Hepatic stellate cell (primary cell): Measurements from ENCODE around the gene PRKRIP1.
"Not testable (repeated sequence)": the region's sequence is repeated elsewhere in the genome, so short reads cannot be mapped to it uniquely, and the experiment has no call there.

ENCODE experiments used
- DNase-seq: peaks from one replicate; pipeline ENCODE4 v3.0.0; 2011; ENCODE audit warnings: low spot score

PRKRIP1 gene

DNA sequence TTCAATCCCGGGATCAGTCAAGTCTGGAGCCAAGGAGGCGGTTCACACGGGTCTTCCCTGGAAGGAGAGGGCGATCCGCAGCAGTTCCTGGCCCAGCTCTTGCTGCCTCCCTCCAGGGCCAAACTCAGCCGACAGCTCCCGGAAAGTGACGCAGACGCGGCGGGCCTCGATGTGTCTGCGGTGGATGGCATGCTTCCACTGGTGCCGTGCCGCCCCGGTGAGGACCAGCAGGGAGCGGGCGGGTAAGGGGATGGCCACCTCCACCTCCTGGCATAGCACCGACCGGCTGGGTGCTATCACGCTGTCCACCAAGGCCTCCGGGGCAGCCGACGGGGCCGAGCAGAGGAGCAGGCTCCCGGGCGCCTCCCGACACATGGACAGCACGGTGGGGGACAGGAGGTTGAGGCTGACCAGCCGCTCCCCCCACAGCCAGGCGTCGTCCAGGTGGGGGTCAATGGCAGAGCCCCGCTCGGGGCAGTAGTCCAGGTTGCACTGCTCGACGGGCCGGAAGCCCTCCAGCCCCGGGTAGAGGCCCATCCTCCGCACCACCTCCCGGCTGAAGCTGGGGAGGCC lies 61.3 kb downstream of the PRKRIP1 start:
- no peak for DNase-seq

GRCh38 chr7:102459221-102459844 lies 63.2 kb downstream of the PRKRIP1 start:
- DNase-seq, result no peak

- no peak for DNase-seq
Measured at GRCh38 chr7:102460467-102460866, 64.3 kb downstream of the PRKRIP1 start.

DNA sequence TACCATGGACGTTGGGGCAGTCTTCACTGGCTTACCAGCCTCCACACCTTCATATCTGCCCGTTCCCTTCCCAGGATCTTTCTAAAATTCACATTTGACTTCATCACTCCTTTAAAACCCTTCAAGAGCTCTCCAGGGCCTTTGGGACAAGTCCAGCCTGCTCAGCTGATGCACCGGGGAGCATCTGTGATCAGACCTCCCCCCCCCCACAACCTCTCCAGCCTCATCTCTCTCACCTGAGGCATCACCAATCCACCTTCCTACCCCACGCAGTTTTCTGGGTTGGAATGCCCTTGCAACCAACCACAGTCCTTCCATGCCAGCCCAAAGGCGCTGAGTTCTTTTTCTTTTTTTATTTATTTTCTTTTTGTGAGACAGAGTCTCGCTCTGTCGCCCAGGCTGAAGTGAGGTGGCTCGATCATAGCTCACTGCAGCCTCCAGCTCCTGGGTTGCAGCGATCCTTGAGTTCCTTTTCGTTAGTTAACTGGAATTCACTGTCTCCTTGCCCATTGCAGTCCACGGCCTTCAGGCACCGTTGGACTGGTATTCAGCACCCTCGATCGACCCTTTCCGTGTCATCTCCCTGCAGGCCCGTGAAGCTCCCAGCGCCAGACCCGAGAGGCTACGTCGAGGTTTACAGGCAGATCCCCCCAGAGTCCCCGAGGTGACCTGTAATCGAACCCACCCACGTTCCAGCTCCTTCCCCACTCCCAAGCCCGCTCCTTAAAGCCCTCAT lies 67.8 kb downstream of the PRKRIP1 start:
- DNase-seq, result peak; percentile 51

GRCh38 chr7:102464577-102465280 lies 68.6 kb downstream of the PRKRIP1 start, which contains the start of the genes ALKBH4 and LRWD1:
TSS of gene ALKBH4 (minus strand) at chr7:102464863. CDS start at chr7:102464836, 27 bp downstream.
TSS of gene LRWD1 (plus strand) at chr7:102464984. CDS start at chr7:102465081, 97 bp downstream.
- DNase-seq, result peak; percentile 98

GRCh38 chr7:102466097-102466496 lies 69.9 kb downstream of the PRKRIP1 start:
- DNase-seq, result no peak

GRCh38 chr7:102467581-102468477 lies 71.7 kb downstream of the PRKRIP1 start:
- no peak for DNase-seq

- no peak for DNase-seq
Measured at GRCh38 chr7:102468478-102469350, 72.6 kb downstream of the PRKRIP1 start.

DNA sequence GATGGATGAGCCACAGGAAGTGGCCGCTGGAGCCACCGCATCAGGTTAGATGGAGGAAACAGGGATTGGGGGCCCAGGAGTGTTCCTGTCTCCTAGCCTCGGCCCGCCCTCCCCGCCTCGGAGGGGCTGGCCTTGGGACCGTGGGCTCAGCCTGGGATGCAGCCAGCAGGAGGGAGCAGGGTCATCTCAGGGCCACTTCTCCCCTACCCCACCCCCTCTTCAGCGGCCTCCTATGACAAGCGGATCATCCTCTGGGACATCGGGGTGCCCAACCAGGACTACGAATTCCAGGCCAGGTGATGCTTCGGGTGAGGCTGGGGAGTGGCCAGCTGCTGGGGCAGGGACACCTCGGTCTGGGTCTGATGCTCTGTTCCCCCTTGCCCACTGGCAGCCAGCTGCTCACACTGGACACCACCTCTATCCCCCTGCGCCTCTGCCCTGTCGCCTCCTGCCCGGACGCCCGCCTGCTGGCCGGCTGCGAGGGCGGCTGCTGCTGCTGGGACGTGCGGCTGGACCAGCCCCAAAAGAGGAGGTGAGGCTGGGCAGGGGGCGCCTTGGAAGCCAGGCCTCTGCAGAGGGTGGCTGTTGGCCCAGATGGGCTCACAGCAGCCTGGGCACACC lies 73.3 kb downstream of the PRKRIP1 start:
- DNase-seq, result no peak

- no peak for DNase-seq
Measured at GRCh38 chr7:102469972-102470825, 74.0 kb downstream of the PRKRIP1 start.

DNA sequence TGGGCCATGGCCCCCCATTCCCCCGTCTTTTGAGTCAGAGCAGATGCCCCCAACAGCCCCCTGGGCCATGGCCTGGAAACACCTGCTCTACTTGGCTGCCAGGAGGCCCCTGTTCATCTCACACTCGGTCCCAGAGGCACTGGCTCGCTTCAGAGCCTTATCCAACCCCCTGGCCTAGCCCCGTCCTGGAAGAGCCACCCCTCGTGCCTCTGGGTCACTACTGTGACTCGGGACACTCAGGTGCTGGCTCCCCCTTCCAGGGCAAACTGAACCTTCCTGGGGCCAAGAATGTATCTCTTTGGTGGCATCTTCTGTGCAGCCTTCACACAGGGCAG lies 75.6 kb downstream of the PRKRIP1 start:
- DNase-seq, result no peak

DNA sequence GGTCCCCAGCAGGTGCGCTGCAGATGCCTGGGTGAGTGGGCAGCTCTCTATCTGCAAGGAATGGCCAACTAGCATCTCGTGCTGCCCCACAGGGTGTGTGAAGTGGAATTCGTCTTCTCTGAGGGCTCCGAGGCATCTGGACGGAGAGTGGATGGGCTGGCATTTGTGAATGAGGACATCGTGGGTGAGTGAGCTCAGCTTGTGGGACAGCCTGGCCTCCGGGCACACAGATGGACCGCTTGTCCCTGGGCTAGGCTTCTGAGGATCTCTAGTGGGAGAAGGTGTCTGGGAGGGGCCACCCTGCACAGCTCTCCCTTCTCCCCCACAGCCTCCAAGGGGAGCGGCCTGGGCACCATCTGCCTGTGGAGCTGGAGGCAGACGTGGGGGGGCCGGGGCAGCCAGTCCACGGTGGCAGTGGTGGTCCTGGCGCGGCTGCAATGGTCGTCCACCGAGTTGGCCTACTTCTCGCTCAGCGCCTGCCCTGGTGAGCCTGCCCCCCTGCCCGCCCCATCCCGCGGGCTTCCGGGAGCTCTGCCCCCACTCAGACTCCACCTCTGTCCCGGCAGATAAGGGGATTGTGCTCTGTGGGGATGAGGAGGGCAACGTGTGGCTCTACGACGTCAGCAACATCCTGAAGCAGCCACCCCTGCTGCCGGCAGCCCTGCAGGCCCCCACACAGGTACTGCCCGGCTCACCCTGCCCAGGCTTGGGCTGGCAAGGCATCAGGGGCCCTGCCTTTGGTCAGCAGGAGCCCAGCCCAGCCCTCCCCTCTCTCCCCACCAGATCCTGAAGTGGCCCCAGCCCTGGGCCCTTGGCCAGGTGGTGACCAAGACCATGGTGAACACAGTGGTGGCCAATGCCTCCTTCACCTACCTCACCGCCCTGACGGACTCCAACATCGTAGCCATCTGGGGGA lies 76.2 kb downstream of the PRKRIP1 start:
- no peak for DNase-seq

- no peak for DNase-seq
Measured at GRCh38 chr7:102473271-102473991, 77.3 kb downstream of the PRKRIP1 start.

GRCh38 chr7:102474116-102474515 lies 78.0 kb downstream of the PRKRIP1 start:
- DNase-seq, result not testable (repeated sequence)

GRCh38 chr7:102474736-102475435 lies 78.7 kb downstream of the PRKRIP1 start:
- not testable (repeated sequence) for DNase-seq
